GM12878 (cell line): ENCODE measurements around the gene SPN.
"Not testable (repeated sequence)": the region's sequence is repeated elsewhere in the genome, so short reads cannot be mapped to it uniquely, and the experiment has no call there.

Experiments
- JUND ChIP-seq: IDR thresholded peaks from 2 replicates; pipeline ENCODE4 v1.6.1; 2012; ENCODE audit warnings: low read depth, mild to moderate bottlenecking, low read length, improper control_type of control experiment, moderate library complexity
- TBL1XR1 ChIP-seq: IDR thresholded peaks from 2 replicates; pipeline ENCODE4 v1.6.1; 2012; ENCODE audit warnings: low read depth, low read length, improper control_type of control experiment

GRCh38 chr16:29622738-29623137 lies 40.3 kb upstream of the SPN start:
- TF ChIP-seq TBL1XR1, JUND: not testable (repeated sequence)
